Gastroesophageal sphincter (tissue), 4 donors: ENCODE results near the gene ATP2B2. TPM values are rescaled to one million over a fixed set of nuclear protein-coding genes. Genes with fewer than 3 reads are reported as not detected.

Experiments
- ATAC-seq: fragments of 150-250 bp; one replicate; pipeline ENCODE4 v1.9.1; 2016; ENCODE audit warnings: mild to moderate bottlenecking, moderate library complexity
- H3K27ac ChIP-seq, 4 donors: fragments of 200-600 bp; sonication (generic) in 3 of 4; 1 replicate in 3 of 4; 2 replicates in 1 of 4; pipeline ENCODE4 v1.5.1; 2016 to 2019
- H3K27me3 ChIP-seq: fragments of 200-600 bp; sonication (generic); one replicate; pipeline ENCODE4 v1.5.1; 2019
- H3K36me3 ChIP-seq, 2 donors: fragments of 200-600 bp; sonication (generic); one replicate each; pipeline ENCODE4 v1.5.1; 2019; ENCODE audit warnings: control low read depth in 1 of 2
- H3K4me1 ChIP-seq, 3 donors: fragments of 200-600 bp; sonication (generic); 1 replicate in 2 of 3; 2 replicates in 1 of 3; pipeline ENCODE4 v1.5.1; 2016 to 2019; ENCODE audit warnings: control low read depth in 2 of 3
- H3K4me3 ChIP-seq, 2 donors: fragments of 200-600 bp; sonication (generic); one replicate each; pipeline ENCODE4 v1.5.1; 2019; ENCODE audit warnings: mild to moderate bottlenecking in 1 of 2, moderate library complexity in 1 of 2
- H3K9me3 ChIP-seq, 3 donors: fragments of 200-600 bp; sonication (generic); one replicate each; pipeline ENCODE4 v1.5.1; 2017 to 2019; ENCODE audit warnings: control low read depth in 2 of 3
- EP300 ChIP-seq: sonication (generic); formaldehyde crosslinking; IDR thresholded peaks from one replicate; pipeline ENCODE4 v1.6.1; 2017; ENCODE audit warnings: antibody characterized with exemption, mild to moderate bottlenecking
- POLR2A ChIP-seq, 2 donors: fragments of 450-650 bp; IDR thresholded peaks; one replicate each; pipeline ENCODE4 v1.6.1; 2017; ENCODE audit warnings: antibody characterized with exemption in 2 of 2, mild to moderate bottlenecking in 2 of 2, moderate library complexity in 1 of 2
- POLR2AphosphoS5 ChIP-seq: sonication (generic); formaldehyde crosslinking; IDR thresholded peaks from one replicate; pipeline ENCODE4 v1.6.1; 2017; ENCODE audit warnings: antibody characterized with exemption
- WGBS, 2 donors: methylation state at CpG; one replicate each; pipeline ENCODE4 v1.1.5; 2018; ENCODE audit warnings: low coverage in 1 of 2; 5-methylcytosine and 5-hydroxymethylcytosine counted together
- total RNA-seq, 4 donors: library from RNA; depleted of rRNA; stranded (reverse); fragments of >200 nt; gene quantifications; one replicate each; pipeline ENCODE4 v1.1.0, GENCODE V29; 2016
- TF ChIP-seq, protein P1 (sequence below), 4 experiments: fragments of 200-600 bp in 2 of 4; fragments of 450-650 bp in 2 of 4; sonication (generic) in 1 of 4; IDR thresholded peaks; one replicate each; pipeline ENCODE4 v1.5.1; 2017 to 2019; ENCODE audit warnings: antibody characterized with exemption in 4 of 4, mild to moderate bottlenecking in 2 of 4, moderate library complexity in 2 of 4

ATP2B2 gene
- total RNA-seq, 4 donors from 2014 or later: 0.13 to 0.30 (median 0.27) TPM; not detected in 1

DNA sequence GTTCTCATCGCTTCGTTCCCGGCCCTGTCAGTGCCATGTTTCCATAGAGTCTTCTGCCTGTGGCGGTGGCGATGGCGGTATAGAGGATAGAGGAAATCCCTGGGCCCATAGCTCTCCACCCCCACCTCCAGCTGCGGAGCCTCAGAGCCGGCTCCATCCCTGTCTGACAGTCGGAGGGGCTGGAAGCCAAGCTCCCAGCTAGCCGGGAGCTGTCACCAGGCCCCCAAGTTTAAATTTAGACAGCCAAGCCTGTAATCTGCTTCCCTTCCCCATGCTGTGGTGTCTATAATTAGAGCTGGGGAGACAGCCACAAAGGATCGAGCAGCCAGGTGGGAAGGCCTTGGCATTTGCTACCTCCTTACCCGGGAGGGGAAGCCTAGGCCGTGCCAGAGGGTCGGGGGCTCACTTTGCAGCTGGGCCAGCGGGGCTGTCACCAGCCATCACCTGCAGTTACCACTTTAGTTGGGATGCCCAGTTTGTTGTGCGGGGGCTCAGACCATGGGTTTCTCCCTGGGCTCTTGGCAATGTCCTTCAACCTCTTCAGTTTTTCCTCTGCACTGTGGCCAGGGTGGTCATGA is 128.1 kb downstream of the ATP2B2 start:
- H3K4me1 ChIP-seq: peaks cover 0 to 8% (median 0%) of the 10 kb centered on the region in 3 donors
- H3K27ac ChIP-seq: no peak overlapping the region
- no peaks in the 10 kb centered on the region for H3K9me3 ChIP-seq
- no peak for ATAC-seq
- no peak for TF ChIP-seq POLR2AphosphoS5
- no peak for TF ChIP-seq EP300
- TF ChIP-seq, protein P1, sequence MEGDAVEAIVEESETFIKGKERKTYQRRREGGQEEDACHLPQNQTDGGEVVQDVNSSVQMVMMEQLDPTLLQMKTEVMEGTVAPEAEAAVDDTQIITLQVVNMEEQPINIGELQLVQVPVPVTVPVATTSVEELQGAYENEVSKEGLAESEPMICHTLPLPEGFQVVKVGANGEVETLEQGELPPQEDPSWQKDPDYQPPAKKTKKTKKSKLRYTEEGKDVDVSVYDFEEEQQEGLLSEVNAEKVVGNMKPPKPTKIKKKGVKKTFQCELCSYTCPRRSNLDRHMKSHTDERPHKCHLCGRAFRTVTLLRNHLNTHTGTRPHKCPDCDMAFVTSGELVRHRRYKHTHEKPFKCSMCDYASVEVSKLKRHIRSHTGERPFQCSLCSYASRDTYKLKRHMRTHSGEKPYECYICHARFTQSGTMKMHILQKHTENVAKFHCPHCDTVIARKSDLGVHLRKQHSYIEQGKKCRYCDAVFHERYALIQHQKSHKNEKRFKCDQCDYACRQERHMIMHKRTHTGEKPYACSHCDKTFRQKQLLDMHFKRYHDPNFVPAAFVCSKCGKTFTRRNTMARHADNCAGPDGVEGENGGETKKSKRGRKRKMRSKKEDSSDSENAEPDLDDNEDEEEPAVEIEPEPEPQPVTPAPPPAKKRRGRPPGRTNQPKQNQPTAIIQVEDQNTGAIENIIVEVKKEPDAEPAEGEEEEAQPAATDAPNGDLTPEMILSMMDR (IDR thresholded peaks at IDR 0.05): no peak
- no peak for TF ChIP-seq POLR2A (IDR thresholded peaks at IDR 0.05)
- no peaks in the 10 kb centered on the region for H3K27me3 ChIP-seq
- H3K4me3 ChIP-seq: no peak overlapping the region
- no peaks in the 10 kb centered on the region for H3K36me3 ChIP-seq
- WGBS, 2 donors: 26% methylated on average over 10 of the region's 16 CpGs; no CpG with 5 or more reads in 1 of the 2 donors

DNA sequence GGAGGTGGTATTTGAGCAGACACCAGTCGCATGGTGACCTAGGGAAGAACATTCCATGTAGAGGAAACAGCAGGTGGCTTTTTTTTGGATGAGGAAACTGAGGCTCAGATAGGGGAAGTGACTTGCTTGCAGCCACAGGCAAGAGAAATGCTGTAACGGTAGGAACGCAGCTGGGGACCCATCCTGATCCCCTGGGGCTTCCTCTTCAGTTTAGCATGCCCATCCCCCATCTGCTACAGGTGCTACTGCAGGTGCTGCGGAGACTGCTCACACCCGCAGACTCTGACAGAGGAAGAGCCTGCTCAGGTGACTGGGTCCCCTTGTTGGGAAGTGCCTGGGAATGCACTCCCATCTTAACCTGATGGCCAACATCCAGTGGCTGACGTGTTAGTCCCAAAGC is 129.0 kb downstream of the ATP2B2 start:
- ATAC-seq: no peak
- Histone ChIP-seq H3K36me3 (no peaks in the 10 kb centered on the region), H3K27ac (no peak overlapping the region), H3K4me3 (no peak overlapping the region), H3K4me1 (peaks cover 0 to 8% (median 0%) of the 10 kb centered on the region in 3 donors), H3K27me3 (no peaks in the 10 kb centered on the region), H3K9me3 (no peaks in the 10 kb centered on the region)
- WGBS, 2 donors: 81% methylated on average over 4 of the region's 6 CpGs; no CpG with 5 or more reads in 1 of the 2 donors
- TF ChIP-seq POLR2AphosphoS5 (no peak), POLR2A (IDR thresholded peaks at IDR 0.05) (no peak), EP300 (no peak)
- TF ChIP-seq, protein P1 (IDR thresholded peaks at IDR 0.05): no peak

DNA sequence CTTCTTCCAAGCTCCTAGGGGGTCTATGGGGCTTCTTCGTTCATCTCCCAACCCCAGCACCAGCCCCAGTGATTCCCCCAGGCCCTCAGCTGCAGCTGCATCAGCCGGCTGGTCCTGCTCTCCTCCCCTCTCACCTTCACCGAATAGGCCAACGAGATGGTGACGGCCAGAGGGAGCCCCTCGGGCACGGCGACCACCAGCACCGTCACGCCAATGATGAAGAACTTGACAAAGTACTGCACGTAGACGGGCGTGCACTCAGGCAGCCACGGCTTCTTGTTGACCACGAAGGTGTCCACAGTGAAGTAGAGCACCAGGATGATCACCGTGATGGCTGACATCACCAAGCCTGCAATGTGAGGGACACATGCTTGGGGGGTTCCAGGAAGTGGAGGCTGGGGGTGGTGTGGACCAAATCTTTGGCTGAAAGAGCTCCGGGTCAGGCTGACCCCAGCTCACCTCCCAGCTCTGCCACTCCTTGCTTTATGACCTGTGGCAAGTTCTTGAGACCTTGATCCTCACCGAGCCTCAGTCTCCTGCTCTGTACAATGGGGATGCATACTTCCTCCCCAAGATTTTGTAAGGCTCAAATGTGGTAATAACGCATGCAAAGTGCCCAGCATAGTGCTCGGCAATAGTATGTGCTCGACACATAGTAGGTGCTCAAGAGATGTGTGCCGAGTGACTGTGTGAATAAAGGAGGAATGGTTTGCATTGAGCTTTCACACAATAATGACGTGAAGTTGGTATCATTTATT is 129.9 kb downstream of the ATP2B2 start:
- TF ChIP-seq POLR2A (IDR thresholded peaks at IDR 0.05) (no peak), EP300 (no peak), POLR2AphosphoS5 (no peak)
- TF ChIP-seq, protein P1 (IDR thresholded peaks at IDR 0.05): no peak
- peaks cover 0 to 9% (median 0%) of the 10 kb centered on the region in 3 donors for H3K4me1 ChIP-seq
- WGBS, 2 donors: 88 to 95% methylated on average over 5 to 6 of the region's 23 CpGs
- H3K36me3 ChIP-seq: no peaks in the 10 kb centered on the region
- no peak overlapping the region for H3K4me3 ChIP-seq
- H3K27me3 ChIP-seq: no peaks in the 10 kb centered on the region
- peaks cover 0 to 4% (median 0%) of the 10 kb centered on the region in 3 donors for H3K9me3 ChIP-seq
- ATAC-seq: no peak
- no peak overlapping the region for H3K27ac ChIP-seq

DNA sequence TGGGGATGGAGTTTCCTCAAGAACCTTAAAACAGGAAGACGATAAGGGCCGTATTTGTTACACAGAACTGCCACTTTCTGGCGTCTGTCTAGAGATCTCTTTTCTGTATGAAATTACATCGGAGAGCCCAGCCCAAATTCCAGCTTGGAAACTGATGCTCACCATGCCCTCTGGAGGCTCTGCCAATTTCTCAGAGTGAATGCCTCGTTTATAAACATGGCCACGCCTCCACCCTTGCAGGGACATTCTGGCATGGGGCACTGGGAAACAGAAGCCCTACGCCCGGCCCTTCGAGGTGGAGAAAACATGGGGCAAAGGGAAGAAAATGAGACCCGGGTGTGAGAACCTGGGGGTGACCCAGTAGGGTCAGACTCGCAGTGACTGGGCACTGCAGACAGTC is 131.1 kb downstream of the ATP2B2 start:
- 29 to 64% methylated on average over 4 to 6 of the region's 11 CpGs for WGBS, 2 donors
- peaks cover 0 to 15% (median 0%) of the 10 kb centered on the region in 3 donors for H3K4me1 ChIP-seq
- no peak overlapping the region for H3K27ac ChIP-seq
- peaks cover 0 to 4% (median 0%) of the 10 kb centered on the region in 3 donors for H3K9me3 ChIP-seq
- H3K36me3 ChIP-seq: no peaks in the 10 kb centered on the region
- no peak overlapping the region for H3K4me3 ChIP-seq
- TF ChIP-seq, protein P1 (IDR thresholded peaks at IDR 0.05): no peak
- no peak for TF ChIP-seq EP300
- no peak for TF ChIP-seq POLR2A (IDR thresholded peaks at IDR 0.05)
- TF ChIP-seq POLR2AphosphoS5: no peak
- no peaks in the 10 kb centered on the region for H3K27me3 ChIP-seq
- no peak for ATAC-seq
